Smooth muscle cell (in vitro differentiated cells): ENCODE data around the gene TNIP3. TPM values are rescaled to one million over a fixed set of nuclear protein-coding genes. Genes with fewer than 3 reads are reported as not detected.

Experiments used
- DNase-seq: peaks from one replicate; lab custom pipeline; 2025; ENCODE audit not compliant: unreplicated experiment; lab: John Stamatoyannopoulos, UW
- H2AFZ ChIP-seq: fragments of 200-600 bp; sonication (generic); 2 replicates; pipeline ENCODE4 v1.6.0; 2016; ENCODE audit warnings: antibody characterized with exemption, low read depth, mild to moderate bottlenecking
- H3F3A ChIP-seq: fragments of 200-600 bp; sonication (generic); 2 replicates; pipeline ENCODE4 v1.6.0; 2017; ENCODE audit warnings: antibody characterized with exemption, low read depth
- H3K27ac ChIP-seq: fragments of 200-600 bp; sonication (generic); 2 replicates; pipeline ENCODE4 v1.5.1; 2016; ENCODE audit warnings: low read depth, mild to moderate bottlenecking
- H3K27me3 ChIP-seq: fragments of 200-600 bp; sonication (generic); 2 replicates; pipeline ENCODE4 v1.6.1; 2016; ENCODE audit warnings: low read depth, mild to moderate bottlenecking
- H3K36me3 ChIP-seq: fragments of 200-600 bp; sonication (generic); 2 replicates; pipeline ENCODE4 v1.5.1; 2016; ENCODE audit warnings: low read depth
- H3K4me1 ChIP-seq: fragments of 200-600 bp; sonication (generic); 2 replicates; pipeline ENCODE4 v1.5.1; 2016; ENCODE audit warnings: low read depth
- H3K4me2 ChIP-seq: fragments of 200-600 bp; sonication (generic); 2 replicates; pipeline ENCODE4 v1.6.0; 2016; ENCODE audit warnings: mild to moderate bottlenecking
- H3K4me3 ChIP-seq: fragments of 200-600 bp; sonication (generic); 2 replicates; pipeline ENCODE4 v1.5.1; 2016; ENCODE audit warnings: mild to moderate bottlenecking
- H3K79me2 ChIP-seq: fragments of 200-600 bp; sonication (generic); 2 replicates; pipeline ENCODE4 v1.6.0; 2016; ENCODE audit warnings: low read depth, mild to moderate bottlenecking
- H3K9ac ChIP-seq: fragments of 200-600 bp; sonication (generic); 2 replicates; pipeline ENCODE4 v1.6.0; 2016; ENCODE audit warnings: low read depth
- H3K9me3 ChIP-seq: fragments of 200-600 bp; sonication (generic); replicated peaks from 2 replicates; pipeline ENCODE4 v1.5.1; 2016; ENCODE audit warnings: low read depth
- H4K20me1 ChIP-seq: fragments of 200-600 bp; sonication (generic); 2 replicates; pipeline ENCODE4 v1.6.0; 2016; ENCODE audit warnings: low read depth
- WGBS: methylation state at CpG from one replicate; pipeline ENCODE4 v1.1.7; 2016; ENCODE audit warnings: low lambda C conversion rate; 5-methylcytosine and 5-hydroxymethylcytosine counted together
- polyA plus RNA-seq: library from polyadenylated mRNA; unstranded; fragments of >200 nt; fragmentation: Nextera tagmentation; extraction: Ambion mirVana; gene quantifications from 2 replicates; pipeline ENCODE4 v1.2.1, GENCODE V29; 2016
- small RNA-seq: library from RNA; depleted of rRNA; stranded (forward); fragments of <200 nt; gene quantifications from one replicate; pipeline ENCODE3, GENCODE V24; 2014
- total RNA-seq: library from RNA; depleted of rRNA; stranded (reverse); fragments of >200 nt; gene quantifications from 2 replicates; pipeline ENCODE4 v1.2.3, GENCODE V29; 2014
- TF ChIP-seq, protein P1 (sequence below): fragments of 200-600 bp; sonication (generic); IDR thresholded peaks from 2 replicates; pipeline ENCODE4 v1.5.1; 2017; ENCODE audit warnings: borderline replicate concordance, mild to moderate bottlenecking, antibody characterized with exemption; ENCODE audit not compliant: insufficient read depth, poor library complexity, severe bottlenecking

The TNIP3 gene
- total and polyA plus RNA-seq, 2 experiments from 2014 or later: 0.33 to 3.2 TPM

DNA sequence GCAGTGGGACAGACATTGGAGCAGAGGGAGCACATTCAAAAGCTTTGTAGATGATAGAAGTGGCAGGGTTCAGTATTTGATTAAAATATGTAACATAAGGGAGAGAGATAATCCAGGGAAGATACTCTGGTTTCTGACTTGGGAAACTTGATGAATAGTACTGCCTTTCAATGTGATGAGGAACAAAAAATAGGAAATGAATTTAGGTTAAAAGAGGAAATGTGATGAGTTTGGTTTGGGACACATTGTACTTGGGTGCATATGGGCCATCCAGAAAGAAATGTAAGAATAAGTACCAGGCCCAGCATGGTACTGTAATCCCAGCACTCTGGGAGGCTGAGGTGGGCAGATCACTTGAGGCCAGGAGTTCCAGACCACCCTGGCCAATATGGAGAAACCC, 70.9 kb downstream of the TNIP3 start:
- Histone ChIP-seq H3K27ac (no peak overlapping the region), H3K36me3 (no peaks in the 10 kb centered on the region), H3K79me2 (no peaks in the 10 kb centered on the region), H3F3A (no peaks in the 10 kb centered on the region), H3K9me3 (no peaks in the 10 kb centered on the region), H3K4me3 (no peak overlapping the region), H2AFZ (no peak overlapping the region), H4K20me1 (no peaks in the 10 kb centered on the region), H3K27me3 (no peaks in the 10 kb centered on the region), H3K4me2 (no peak overlapping the region), H3K9ac (no peak overlapping the region), H3K4me1 (no peaks in the 10 kb centered on the region)
- DNase-seq: no peak
- TF ChIP-seq, protein P1, sequence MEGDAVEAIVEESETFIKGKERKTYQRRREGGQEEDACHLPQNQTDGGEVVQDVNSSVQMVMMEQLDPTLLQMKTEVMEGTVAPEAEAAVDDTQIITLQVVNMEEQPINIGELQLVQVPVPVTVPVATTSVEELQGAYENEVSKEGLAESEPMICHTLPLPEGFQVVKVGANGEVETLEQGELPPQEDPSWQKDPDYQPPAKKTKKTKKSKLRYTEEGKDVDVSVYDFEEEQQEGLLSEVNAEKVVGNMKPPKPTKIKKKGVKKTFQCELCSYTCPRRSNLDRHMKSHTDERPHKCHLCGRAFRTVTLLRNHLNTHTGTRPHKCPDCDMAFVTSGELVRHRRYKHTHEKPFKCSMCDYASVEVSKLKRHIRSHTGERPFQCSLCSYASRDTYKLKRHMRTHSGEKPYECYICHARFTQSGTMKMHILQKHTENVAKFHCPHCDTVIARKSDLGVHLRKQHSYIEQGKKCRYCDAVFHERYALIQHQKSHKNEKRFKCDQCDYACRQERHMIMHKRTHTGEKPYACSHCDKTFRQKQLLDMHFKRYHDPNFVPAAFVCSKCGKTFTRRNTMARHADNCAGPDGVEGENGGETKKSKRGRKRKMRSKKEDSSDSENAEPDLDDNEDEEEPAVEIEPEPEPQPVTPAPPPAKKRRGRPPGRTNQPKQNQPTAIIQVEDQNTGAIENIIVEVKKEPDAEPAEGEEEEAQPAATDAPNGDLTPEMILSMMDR: no peak

GRCh38 chr4:121091941-121092340, 72.2 kb downstream of the TNIP3 start:
- TF ChIP-seq, protein P1: no peak
- Histone ChIP-seq H3F3A (no peaks in the 10 kb centered on the region), H3K27ac (no peak overlapping the region), H3K9ac (no peak overlapping the region), H3K4me2 (no peak overlapping the region), H3K36me3 (no peaks in the 10 kb centered on the region), H2AFZ (no peak overlapping the region), H3K79me2 (no peaks in the 10 kb centered on the region), H3K9me3 (no peaks in the 10 kb centered on the region), H3K4me3 (no peak overlapping the region), H3K27me3 (no peaks in the 10 kb centered on the region), H3K4me1 (no peaks in the 10 kb centered on the region), H4K20me1 (no peaks in the 10 kb centered on the region)
- no peak for DNase-seq

- no peak for DNase-seq
- Histone ChIP-seq H3K79me2 (no peaks in the 10 kb centered on the region), H3K27me3 (no peaks in the 10 kb centered on the region), H3F3A (no peaks in the 10 kb centered on the region), H3K4me1 (no peaks in the 10 kb centered on the region), H3K4me2 (no peak overlapping the region), H3K36me3 (no peaks in the 10 kb centered on the region), H3K4me3 (no peak overlapping the region), H3K27ac (no peak overlapping the region), H2AFZ (no peak overlapping the region), H3K9me3 (no peaks in the 10 kb centered on the region), H4K20me1 (no peaks in the 10 kb centered on the region), H3K9ac (no peak overlapping the region)
- WGBS: 88% methylated on average over 4 of the region's 4 CpGs
- TF ChIP-seq, protein P1: no peak
Measured at GRCh38 chr4:121088867-121089266, 75.3 kb downstream of the TNIP3 start.

Small RNA genes lying within 50 kb of the gene (small RNA-seq; reads per million reads assigned to genes)
- not detected for gene RNU6-948P

Other genes with a start within 250 kb of the TNIP3 start
- 8.6 and 18.0 TPM in 2 replicates for gene PRDM5, start 241.6 kb downstream of the TNIP3 start, total RNA-seq
- gene PRDM5, start 241.6 kb downstream of the TNIP3 start, polyA plus RNA-seq: 3.3 and 5.4 TPM in 2 replicates
- 11.0 and 27.6 TPM in 2 replicates for gene NDNF, start 91.8 kb downstream of the TNIP3 start, total RNA-seq
- 6.3 and 8.4 TPM in 2 replicates for gene NDNF, start 91.8 kb downstream of the TNIP3 start, polyA plus RNA-seq
- not detected in 2 replicates for gene QRFPR, start 216.7 kb upstream of the TNIP3 start, total RNA-seq
- not detected in 2 replicates for gene QRFPR, start 216.7 kb upstream of the TNIP3 start, polyA plus RNA-seq